GM18508 (cell line): ENCODE results near the gene DTNBP1.

ENCODE experiments used
- ATAC-seq: cut with Tn5 transposase; IDR thresholded peaks from one replicate; pipeline ENCODE4 v1.9.1; 2021; ENCODE audit warnings: moderate number of reproducible peaks; ENCODE audit not compliant: insufficient read depth, unreplicated experiment

The DTNBP1 gene

GRCh38 chr6:15595461-15596173 lies 67.2 kb downstream of the DTNBP1 start:
- no peak for ATAC-seq

GRCh38 chr6:15594512-15595259 lies 68.1 kb downstream of the DTNBP1 start:
- no peak for ATAC-seq

- no peak for ATAC-seq
These were observed 69.0 kb downstream of the DTNBP1 start for GRCh38 chr6:15593798-15594197.

- no peak for ATAC-seq
These were observed 70.2 kb downstream of the DTNBP1 start for GRCh38 chr6:15592610-15593009.

GRCh38 chr6:15588971-15589634 lies 73.7 kb downstream of the DTNBP1 start:
- no peak for ATAC-seq

GRCh38 chr6:15586503-15586902 lies 76.3 kb downstream of the DTNBP1 start:
- ATAC-seq: no peak

- no peak for ATAC-seq
These were observed 77.0 kb downstream of the DTNBP1 start for GRCh38 chr6:15585760-15586214.

GRCh38 chr6:15582499-15582898 lies 80.3 kb downstream of the DTNBP1 start:
- ATAC-seq: no peak

GRCh38 chr6:15581751-15582150 lies 81.1 kb downstream of the DTNBP1 start:
- no peak for ATAC-seq

- no peak for ATAC-seq
These were observed 82.5 kb downstream of the DTNBP1 start for GRCh38 chr6:15580326-15580725.

GRCh38 chr6:15578716-15579391 lies 84.0 kb downstream of the DTNBP1 start:
- no peak for ATAC-seq

- ATAC-seq: no peak
These were observed 85.2 kb downstream of the DTNBP1 start for GRCh38 chr6:15577550-15578171.

- ATAC-seq: no peak
These were observed 85.7 kb downstream of the DTNBP1 start for GRCh38 chr6:15577106-15577505.

- no peak for ATAC-seq
These were observed 87.3 kb downstream of the DTNBP1 start for GRCh38 chr6:15575357-15576033.

- ATAC-seq: no peak
These were observed 88.3 kb downstream of the DTNBP1 start for GRCh38 chr6:15574486-15574885.

GRCh38 chr6:15574023-15574422 lies 88.8 kb downstream of the DTNBP1 start:
- no peak for ATAC-seq

GRCh38 chr6:15573384-15573783 lies 89.4 kb downstream of the DTNBP1 start:
- no peak for ATAC-seq

- no peak for ATAC-seq
These were observed 90.4 kb downstream of the DTNBP1 start for GRCh38 chr6:15572296-15573016.

- no peak for ATAC-seq
These were observed 92.7 kb downstream of the DTNBP1 start for GRCh38 chr6:15570171-15570570.
